IPS-15b (cell line): ENCODE measurements around the gene TBC1D16.

ENCODE experiments used
- H3K27me3 ChIP-seq: one replicate; pipeline ENCODE4 v1.6.1; 2013; ENCODE audit warnings: low read length; ENCODE audit not compliant: control insufficient read depth, insufficient read depth
- H3K36me3 ChIP-seq: one replicate; pipeline ENCODE4 v1.6.1; 2013; ENCODE audit warnings: low read length; ENCODE audit not compliant: control insufficient read depth, insufficient read depth
- H3K4me1 ChIP-seq: one replicate; pipeline ENCODE4 v1.6.1; 2013; ENCODE audit warnings: mild to moderate bottlenecking, low read length; ENCODE audit not compliant: control insufficient read depth, insufficient read depth
- H3K4me3 ChIP-seq: one replicate; pipeline ENCODE4 v1.5.1; 2013; ENCODE audit warnings: low read depth, low read length
- H3K9ac ChIP-seq: one replicate; pipeline ENCODE4 v1.6.1; 2013; ENCODE audit warnings: low read depth, mild to moderate bottlenecking, low read length
- H3K9me3 ChIP-seq: one replicate; pipeline ENCODE4 v1.6.1; 2013; ENCODE audit warnings: mild to moderate bottlenecking, low read length; ENCODE audit not compliant: control insufficient read depth, insufficient read depth

The TBC1D16 gene

DNA sequence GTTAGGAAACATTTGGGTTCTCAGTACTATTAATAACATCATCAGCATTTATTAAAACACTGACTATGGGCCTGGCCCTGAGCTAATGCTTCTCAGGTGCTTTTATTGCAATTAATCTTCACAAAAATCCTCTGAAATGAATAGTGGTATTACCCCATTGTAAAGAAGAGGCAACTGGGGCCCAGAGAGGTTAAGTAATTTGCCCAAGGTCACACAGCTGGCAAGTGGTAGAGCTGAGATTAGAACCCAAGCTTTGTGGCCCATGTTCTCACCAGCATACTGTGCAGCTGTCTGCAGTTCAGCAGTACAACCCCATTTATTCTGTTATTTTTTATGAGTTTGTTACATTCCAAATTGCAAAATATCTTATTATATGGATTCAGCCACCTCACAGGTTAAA is 82.3 kb downstream of the TBC1D16 start:
- Histone ChIP-seq H3K36me3 (peaks cover 5% of the 10 kb centered on the region), H3K4me1 (peaks cover 19% of the 10 kb centered on the region), H3K4me3 (no peak overlapping the region), H3K9me3 (no peaks in the 10 kb centered on the region), H3K27me3 (no peaks in the 10 kb centered on the region), H3K9ac (no peak overlapping the region)

DNA sequence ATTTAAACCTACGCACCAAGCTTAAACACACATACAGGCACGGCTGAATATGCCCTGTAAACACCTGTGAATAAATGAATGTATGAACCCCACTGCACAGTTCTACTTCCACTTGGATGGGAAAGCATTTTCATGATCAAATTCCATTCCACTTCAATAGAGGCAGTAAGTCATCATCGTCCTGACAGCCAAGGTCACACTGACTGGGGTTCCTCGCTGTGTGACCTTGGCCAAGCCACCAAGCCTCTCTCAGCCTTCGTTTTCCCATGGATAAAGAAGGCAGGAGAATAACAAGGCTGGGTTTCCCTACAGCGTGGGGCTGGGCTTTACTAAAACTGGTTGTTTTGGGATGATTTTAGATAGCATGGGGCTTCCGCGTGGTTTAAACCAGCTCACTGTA is 82.8 kb downstream of the TBC1D16 start:
- Histone ChIP-seq H3K4me1 (peaks cover 20% of the 10 kb centered on the region), H3K4me3 (no peak overlapping the region), H3K9ac (no peak overlapping the region), H3K27me3 (no peaks in the 10 kb centered on the region), H3K36me3 (peaks cover 8% of the 10 kb centered on the region), H3K9me3 (no peaks in the 10 kb centered on the region)

DNA sequence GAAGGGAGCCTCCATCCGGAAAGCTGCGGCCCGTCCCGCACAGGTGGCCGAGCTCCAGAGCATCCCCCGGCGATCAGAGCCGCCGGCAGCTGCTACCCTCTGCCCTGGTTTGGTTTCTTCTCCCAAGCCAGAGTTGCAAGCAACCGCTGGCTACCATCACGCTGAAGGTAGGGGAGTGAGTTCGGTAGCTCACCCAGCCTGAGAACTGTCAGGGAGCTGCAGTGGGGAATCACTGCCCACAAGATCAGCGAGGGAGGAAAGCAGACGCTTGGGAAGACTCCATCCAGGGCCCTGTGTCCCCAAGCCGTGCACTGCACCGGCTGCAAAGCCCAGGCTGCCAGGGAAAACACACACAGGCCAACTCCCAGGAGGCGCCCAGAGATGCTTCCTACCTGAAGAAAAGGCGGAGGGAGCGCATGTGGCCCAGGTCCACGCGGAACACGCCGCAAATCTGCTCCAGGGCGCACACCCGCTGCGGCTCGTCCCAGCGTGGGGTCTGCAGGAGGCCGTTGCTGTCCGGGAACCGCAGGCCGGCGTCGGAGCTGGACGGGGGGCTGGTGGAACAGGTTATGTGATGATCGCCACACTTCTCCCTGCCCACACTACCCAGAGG is 83.3 kb downstream of the TBC1D16 start:
- H3K9me3 ChIP-seq = no peaks in the 10 kb centered on the region
- no peak overlapping the region for H3K9ac ChIP-seq
- H3K4me3 ChIP-seq = no peak overlapping the region
- no peaks in the 10 kb centered on the region for H3K27me3 ChIP-seq
- peaks cover 13% of the 10 kb centered on the region for H3K36me3 ChIP-seq
- peaks cover 20% of the 10 kb centered on the region for H3K4me1 ChIP-seq

DNA sequence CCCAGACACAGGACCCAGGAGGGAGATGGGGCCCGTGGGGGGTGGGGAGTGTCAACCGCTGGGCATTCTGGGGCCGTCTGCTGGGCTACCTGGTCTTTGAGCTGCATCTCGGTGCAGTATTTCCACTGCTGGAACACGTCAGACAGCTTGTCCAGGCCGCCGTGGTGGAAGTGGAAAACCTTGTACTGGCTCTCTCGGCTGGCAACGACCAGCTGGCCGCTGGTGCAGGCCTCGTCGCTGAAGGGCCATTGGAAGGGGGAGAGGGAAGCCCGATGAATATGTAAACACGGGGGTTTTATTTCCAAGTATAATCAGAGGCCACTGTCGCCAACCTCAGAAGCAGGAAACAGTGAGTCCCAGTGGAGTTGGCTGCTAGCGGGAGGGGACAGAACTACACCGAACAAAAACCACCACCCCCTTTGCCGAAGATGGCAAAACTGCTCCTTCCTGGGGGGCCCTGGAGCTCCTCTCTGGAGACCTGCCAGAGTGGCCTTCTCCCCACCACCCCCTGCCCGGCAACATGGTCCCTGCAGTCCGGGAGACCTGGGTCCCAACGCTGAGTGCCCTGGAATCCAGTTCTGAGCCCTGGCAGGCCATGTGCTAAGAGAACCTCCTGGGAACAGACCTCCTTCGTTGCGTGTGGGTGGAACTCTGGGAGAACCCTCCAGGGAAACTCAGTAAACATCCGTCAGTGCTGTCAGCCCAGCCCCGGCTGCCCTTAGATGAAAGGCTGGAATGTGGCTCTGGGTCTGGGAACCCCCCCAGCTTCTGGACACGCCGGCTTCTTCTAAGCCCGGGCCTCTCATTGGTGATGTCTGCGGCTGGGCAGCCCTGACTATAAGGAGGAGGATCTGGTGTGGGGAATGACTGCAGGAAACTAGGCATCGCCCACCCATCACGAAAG is 84.1 kb downstream of the TBC1D16 start:
- Histone ChIP-seq H3K27me3 (no peaks in the 10 kb centered on the region), H3K4me3 (no peak overlapping the region), H3K4me1 (peaks cover 20% of the 10 kb centered on the region), H3K9me3 (no peaks in the 10 kb centered on the region), H3K9ac (peak overlapping the region; percentile 77), H3K36me3 (peaks cover 21% of the 10 kb centered on the region)

DNA sequence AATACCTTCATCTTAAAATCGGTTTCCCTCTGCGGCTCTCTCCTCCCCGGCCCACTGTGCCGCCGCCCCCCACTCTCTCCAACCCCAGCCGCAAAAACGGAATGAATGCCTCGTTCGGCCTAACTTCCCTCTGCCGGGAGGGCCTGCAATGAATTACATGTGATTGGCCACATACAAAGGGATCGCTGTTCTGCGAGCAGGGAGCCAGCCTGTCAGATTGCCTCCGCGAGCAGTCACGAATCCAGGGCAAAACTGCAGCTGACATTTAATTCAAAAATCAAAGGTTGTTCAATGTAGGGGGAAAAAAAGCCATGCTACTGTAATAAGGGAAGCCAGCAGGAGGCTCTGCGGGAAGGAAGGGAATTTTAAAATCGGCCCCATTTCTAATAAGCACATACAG is 84.9 kb downstream of the TBC1D16 start:
- Histone ChIP-seq H3K9me3 (no peaks in the 10 kb centered on the region), H3K4me3 (peak overlapping the region; percentile 49), H3K27me3 (no peaks in the 10 kb centered on the region), H3K9ac (peak overlapping the region; percentile 77), H3K4me1 (peaks cover 20% of the 10 kb centered on the region), H3K36me3 (peaks cover 26% of the 10 kb centered on the region)

DNA sequence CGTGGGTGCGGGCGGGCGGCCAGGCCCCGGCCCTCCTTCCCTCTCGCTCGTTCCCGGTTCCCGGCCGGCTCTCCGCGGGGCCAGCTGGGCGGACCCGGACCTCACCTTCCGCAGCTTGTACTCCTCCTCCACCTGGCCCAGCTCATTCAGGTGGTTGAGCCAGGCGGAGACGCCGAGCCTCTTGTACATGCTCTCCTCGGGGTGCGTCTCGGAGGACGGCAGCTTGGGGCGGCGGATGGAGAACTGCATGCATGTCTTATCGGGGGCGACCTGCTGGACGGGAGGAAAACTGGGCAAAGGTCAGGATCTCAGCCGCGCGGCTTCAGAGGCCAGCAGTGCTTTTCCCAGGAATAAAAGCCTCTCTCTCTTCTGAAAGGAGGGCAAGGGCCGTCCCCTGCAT is 85.4 kb downstream of the TBC1D16 start:
- Histone ChIP-seq H3K4me1 (peaks cover 20% of the 10 kb centered on the region), H3K9ac (peak overlapping the region; percentile 77), H3K27me3 (no peaks in the 10 kb centered on the region), H3K36me3 (peaks cover 30% of the 10 kb centered on the region), H3K4me3 (peak overlapping the region; percentile 49), H3K9me3 (no peaks in the 10 kb centered on the region)

DNA sequence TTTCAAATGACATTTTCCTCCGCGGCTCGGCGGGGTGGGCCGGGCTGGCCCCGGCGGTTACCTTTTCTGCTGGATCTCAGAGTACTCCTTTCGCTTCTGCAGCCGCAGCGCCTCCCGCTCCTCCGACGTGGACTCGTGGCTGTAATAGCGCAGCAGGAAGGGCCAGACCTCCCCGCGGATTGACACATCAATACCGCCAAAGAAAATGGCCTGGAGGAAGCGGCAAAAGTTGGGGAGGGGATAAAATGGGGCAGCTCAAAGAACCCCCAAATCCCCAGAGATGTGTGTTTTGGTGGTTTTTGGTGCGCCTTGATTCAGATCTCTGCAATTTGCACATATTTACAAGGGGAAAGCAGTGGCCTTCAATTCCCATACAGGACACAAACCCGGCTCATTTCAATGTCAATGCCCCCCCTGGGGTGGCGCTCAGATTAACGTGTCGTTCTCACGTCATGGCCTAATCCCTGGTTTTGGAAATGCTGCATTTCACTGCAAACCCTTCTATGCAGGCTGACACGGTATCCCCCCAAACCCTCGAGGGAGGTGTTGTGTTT is 85.9 kb downstream of the TBC1D16 start:
- Histone ChIP-seq H3K27me3 (no peaks in the 10 kb centered on the region), H3K4me1 (peaks cover 15% of the 10 kb centered on the region), H3K9me3 (no peaks in the 10 kb centered on the region), H3K36me3 (peaks cover 34% of the 10 kb centered on the region), H3K4me3 (peak overlapping the region; percentile 49), H3K9ac (peak overlapping the region; percentile 84)

DNA sequence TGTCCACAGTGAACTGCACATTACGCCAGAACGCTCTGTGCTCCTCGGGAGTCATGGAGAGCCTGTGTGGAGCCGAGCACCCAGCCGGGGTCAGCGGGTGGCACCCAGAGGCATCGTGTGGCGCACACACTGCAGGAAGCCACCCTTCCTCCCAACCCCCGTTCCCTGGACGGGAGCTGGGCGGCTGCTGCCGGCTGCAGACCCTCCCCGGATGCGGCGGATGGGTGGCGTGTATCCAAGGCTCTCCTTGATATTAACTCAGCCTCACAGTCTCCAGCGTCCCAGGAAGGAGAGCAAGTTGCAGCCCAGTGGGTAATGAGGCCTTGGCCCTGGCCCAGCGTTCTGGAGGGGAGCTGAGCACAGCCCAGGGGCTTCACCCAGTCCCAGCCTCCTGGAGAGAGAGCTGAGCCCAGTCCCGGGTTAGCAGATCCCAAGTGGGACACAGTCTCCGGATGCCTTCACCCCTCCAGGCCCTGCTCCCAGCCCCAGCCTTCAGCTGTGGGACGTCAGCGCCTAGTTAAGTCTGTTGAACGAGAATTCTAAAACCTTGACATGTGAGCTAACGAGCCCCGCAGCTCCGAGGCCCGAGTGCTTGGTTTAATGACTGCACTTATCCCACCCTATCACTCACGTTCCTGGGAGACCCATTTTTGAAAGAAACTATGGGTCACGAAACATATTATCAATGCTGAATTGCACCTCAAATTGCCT is 86.6 kb downstream of the TBC1D16 start:
- peaks cover 15% of the 10 kb centered on the region for H3K4me1 ChIP-seq
- H3K27me3 ChIP-seq = no peaks in the 10 kb centered on the region
- H3K36me3 ChIP-seq = peaks cover 36% of the 10 kb centered on the region
- H3K9me3 ChIP-seq = no peaks in the 10 kb centered on the region
- peak overlapping the region; percentile 84 for H3K9ac ChIP-seq
- H3K4me3 ChIP-seq = peak overlapping the region; percentile 49

DNA sequence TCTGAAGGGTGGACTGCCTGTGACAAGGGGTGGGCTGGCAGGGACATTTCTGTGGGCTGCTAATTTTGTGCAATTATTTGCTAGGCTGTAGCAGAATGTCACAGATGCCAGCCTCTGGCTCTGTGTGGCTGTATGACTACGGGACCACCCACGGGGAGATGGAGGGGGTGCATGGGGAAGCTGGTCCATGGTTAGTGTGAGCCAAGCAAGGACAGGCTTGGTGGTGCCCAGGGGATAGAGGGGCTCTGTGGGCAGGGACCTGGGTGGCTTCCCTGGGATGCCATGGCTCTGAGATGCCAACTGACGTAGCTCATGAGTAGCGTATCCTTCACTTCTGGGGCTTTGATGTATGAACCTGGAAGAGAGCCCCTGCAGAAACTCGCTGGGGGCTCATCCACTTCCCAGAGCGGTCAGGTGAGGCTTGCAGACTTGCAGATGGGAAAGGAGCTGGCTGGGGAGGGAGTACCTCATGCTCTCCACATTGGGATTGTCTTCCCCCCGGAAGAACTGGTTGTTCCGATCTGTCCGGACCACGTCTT is 87.2 kb downstream of the TBC1D16 start:
- H3K27me3 ChIP-seq = no peaks in the 10 kb centered on the region
- H3K4me1 ChIP-seq = peaks cover 15% of the 10 kb centered on the region
- no peaks in the 10 kb centered on the region for H3K9me3 ChIP-seq
- peak overlapping the region; percentile 84 for H3K9ac ChIP-seq
- H3K4me3 ChIP-seq = no peak overlapping the region
- H3K36me3 ChIP-seq = peaks cover 42% of the 10 kb centered on the region

DNA sequence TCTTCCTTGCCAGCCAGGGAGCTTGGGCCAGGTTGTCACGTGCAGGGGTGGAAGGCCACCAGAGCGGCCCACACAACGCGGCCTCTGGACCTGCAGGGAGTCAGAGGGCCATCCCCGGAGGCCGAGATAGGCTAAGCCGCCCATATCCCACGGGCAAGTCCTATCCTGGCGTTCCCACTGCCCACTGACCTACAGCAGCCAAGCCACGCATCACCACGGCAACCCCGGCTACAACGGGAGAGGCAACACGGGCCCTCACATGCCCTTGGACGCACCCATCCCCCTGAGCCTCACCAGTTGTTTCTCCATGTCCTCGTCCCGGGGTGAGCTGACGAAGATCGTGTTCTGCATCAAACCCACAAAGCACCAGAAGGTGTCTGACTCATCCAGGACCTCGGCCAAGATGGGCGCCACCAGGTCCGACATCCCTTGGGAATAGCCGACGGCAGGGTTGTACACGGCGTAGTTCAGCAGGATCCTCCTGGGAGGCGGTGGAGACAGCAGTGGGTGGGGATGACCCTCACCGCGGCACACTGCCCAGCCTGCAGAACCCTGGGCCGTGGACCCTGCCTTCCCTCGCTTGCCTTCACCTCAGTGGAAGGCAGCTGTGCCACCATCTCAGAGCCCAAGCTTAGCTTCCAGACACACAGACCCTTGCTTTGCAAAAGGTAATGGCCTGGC is 88.2 kb downstream of the TBC1D16 start:
- no peak overlapping the region for H3K4me3 ChIP-seq
- H3K36me3 ChIP-seq = peaks cover 51% of the 10 kb centered on the region
- no peak overlapping the region for H3K9ac ChIP-seq
- H3K4me1 ChIP-seq = peaks cover 15% of the 10 kb centered on the region
- H3K9me3 ChIP-seq = no peaks in the 10 kb centered on the region
- H3K27me3 ChIP-seq = no peaks in the 10 kb centered on the region
